ENCODE measurements around the gene PITPNM2. TPM values are rescaled to one million over a fixed set of nuclear protein-coding genes. Genes with fewer than 3 reads are reported as not detected.
A peak's percentile ranks its signal among the peaks of the same experiment; 100 is the strongest.

PITPNM2 gene
- total and polyA plus RNA-seq, 2 of the 8 experiments (the other 6 are each of a cell fraction or from before 2014, with no cell fraction given), result 0.59 to 3.4 TPM

DNA sequence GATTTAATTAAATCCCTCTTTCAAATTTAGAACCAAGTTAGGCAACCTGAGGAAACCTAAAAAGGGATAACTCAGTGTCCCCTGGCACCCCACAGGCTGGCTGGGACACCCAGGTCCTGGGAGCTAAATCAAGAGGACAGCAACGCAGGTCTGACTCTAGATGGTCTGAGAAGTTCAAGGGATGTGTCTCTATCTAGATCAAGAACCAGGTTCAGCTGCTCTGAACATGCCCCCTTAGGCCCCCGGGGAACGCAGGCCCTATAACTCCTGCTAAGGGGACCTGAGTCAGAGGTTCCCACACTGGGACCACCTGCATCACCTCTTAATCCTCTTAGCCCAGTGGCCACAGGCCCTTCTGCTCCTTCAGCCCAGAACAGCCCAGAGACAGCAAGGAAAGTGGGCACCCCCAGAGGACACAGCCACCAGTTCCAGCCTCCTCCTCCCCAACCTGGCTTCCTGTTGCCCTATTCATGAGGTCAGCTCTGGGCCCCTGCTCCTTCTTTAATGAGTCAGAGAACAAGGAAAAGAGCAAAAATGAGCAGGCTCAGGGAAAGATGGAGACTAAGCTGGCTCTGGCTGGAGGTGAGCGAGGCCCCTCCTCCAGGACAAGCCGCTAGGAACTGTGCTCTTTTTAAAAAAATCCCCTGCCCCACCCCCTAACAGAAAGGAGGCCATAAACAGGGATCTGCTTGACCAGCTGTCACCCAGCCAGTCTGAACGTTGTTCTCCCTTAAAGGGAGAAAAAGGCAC, 10.8 kb downstream of the PITPNM2 start:
- Histone ChIP-seq H3K79me1 (ENCODE audit: low read depth, low read length) (no peaks in the 10 kb centered on the region), H4K8ac (ENCODE audit: extremely low read depth, insufficient read depth, low read length) (no peak overlapping the region; the same call in 1 of the 2 replicates), H4K91ac (replicated peaks; ENCODE audit: insufficient read length, low read length) (no peak overlapping the region), H3K14ac (ENCODE audit: insufficient read length) (no peak overlapping the region), H4K20me1 (replicated peaks in 1 of 2; ENCODE audit: control insufficient read depth in 1 of 2, insufficient read depth in 2 of 2, low read length in 2 of 2) (no peaks in the 10 kb centered on the region), H3K4me3 (ENCODE audit: extremely low read depth in 1 of 4, insufficient read depth in 2 of 4, low read depth in 3 of 4, low read length in 4 of 4) (no peak overlapping the region), H2AK5ac (ENCODE audit: low read depth, low read length) (no peak overlapping the region), H2BK5ac (ENCODE audit: low read depth, low read length) (no peak overlapping the region), H3K9me3 (ENCODE audit: insufficient read depth in 2 of 2, low read depth in 1 of 2, low read length in 1 of 2) (no peaks in the 10 kb centered on the region), H3K4me2 (ENCODE audit: insufficient read depth in 1 of 2, low read depth in 2 of 2, low read length in 2 of 2) (no peak overlapping the region), H3K4ac (replicated peaks; ENCODE audit: insufficient read length, low read depth, low read length) (no peak overlapping the region), H3K56ac (replicated peaks; ENCODE audit: insufficient read length, low read depth, low read length) (no peak overlapping the region), H4K5ac (ENCODE audit: insufficient read length, low read depth, low read length) (no peak overlapping the region), H2BK12ac (ENCODE audit: low read depth, low read length) (no peak overlapping the region), H3K18ac (ENCODE audit: extremely low read depth, low read length) (no peak overlapping the region; the same call in 1 of the 2 replicates), H2AFZ (ENCODE audit: low read length) (0 out of 2 replicates have a peak overlapping the region, but pooled peaks have one; percentile 9), H3K27me3 (replicated peaks in 1 of 4; ENCODE audit: control insufficient read depth in 3 of 4, extremely low read depth in 1 of 4, insufficient read depth in 3 of 4, low read length in 3 of 4) (no peaks in the 10 kb centered on the region; a peak in 1 of 7 replicates), H2BK15ac (ENCODE audit: low read length) (no peak overlapping the region), H3K23me2 (ENCODE audit: low read depth, low read length) (no peaks in the 10 kb centered on the region), H2BK120ac (replicated peaks; ENCODE audit: low read depth, low read length) (no peak overlapping the region), H2BK20ac (ENCODE audit: low read length) (no peak overlapping the region), H3K27ac (ENCODE audit: low read depth, low read length) (no peak overlapping the region), H3K23ac (ENCODE audit: insufficient read length) (no peak overlapping the region), H3K36me3 (ENCODE audit: control insufficient read depth in 2 of 4, insufficient read depth in 4 of 4, low read length in 3 of 4) (no peaks in the 10 kb centered on the region), H3K9ac (replicated peaks in 1 of 4; ENCODE audit: extremely low read depth in 1 of 4, low read depth in 3 of 4, low read length in 3 of 4) (no peak overlapping the region), H3K79me2 (ENCODE audit: control insufficient read depth in 1 of 2, insufficient read depth in 2 of 2, low read length in 2 of 2) (no peaks in the 10 kb centered on the region), H3K4me1 (replicated peaks in 1 of 4; ENCODE audit: control insufficient read depth in 3 of 4, insufficient read depth in 4 of 4, low read length in 3 of 4) (peaks cover 1 to 6% (median 4%) of the 10 kb centered on the region in 4 experiments; a peak in 4 of 7 replicates)
- POLR2A ChIA-PET (ENCODE audit: partially characterized antibody), result interaction anchor here (3.0 kb wide), 1 partner anchor 11 kb away, joined by 11 read pairs; the partner anchor contains the start of gene PITPNM2
- DNase-seq (ENCODE audit: low read depth in 1 of 2, low spot score in 2 of 2), result no peak
- FAIRE-seq, result no peak
- CTCF ChIA-PET (ENCODE audit: partially characterized antibody), result interaction anchor here (0.8 to 2.1 kb wide), 4 partner anchors 13 to 98 kb away, joined by 3 to 8 read pairs (median 4); no protein-coding TSS in a partner anchor
- WGBS, 2 experiments (ENCODE audit: extremely low coverage in 1 of 2, insufficient coverage in 1 of 2, insufficient read length in 1 of 2, insufficient replicate concordance in 2 of 2, low coverage in 1 of 2, low lambda C conversion rate in 2 of 2, missing lambda C conversion rate in 1 of 2), result 74% methylated on average over 6 of the region's 6 CpGs; no CpG with 5 or more reads in 1 of the 2 experiments
- TF ChIP-seq CHD1 (IDR thresholded peaks at IDR 0.05; ENCODE audit: low read depth, low read length) (no peak), RNF2 (IDR thresholded peaks at IDR 0.05; ENCODE audit: borderline replicate concordance, low read depth, low read length, missing control alignments, poor library complexity, severe bottlenecking) (no peak), SUZ12 (IDR thresholded peaks at IDR 0.05; ENCODE audit: low read length) (no peak), CBX8 (IDR thresholded peaks at IDR 0.05; ENCODE audit: borderline replicate concordance, low read depth, low read length) (no peak), CBX5 (IDR thresholded peaks at IDR 0.05; ENCODE audit: low read depth, low read length) (no peak), SRF (IDR thresholded peaks at IDR 0.05; ENCODE audit: low read depth, low read length) (no peak), ATF3 (IDR thresholded peaks at IDR 0.05; ENCODE audit: insufficient read depth, low read depth, low read length) (no peak), CREB1 (IDR thresholded peaks at IDR 0.05) (no peak), RAD21 (IDR thresholded peaks at IDR 0.05 in 1 of 2, conservative IDR thresholded peaks at IDR 0.05 in 1 of 2; ENCODE audit: low read depth in 2 of 2, low read length in 2 of 2) (no peak), FOSL1 (IDR thresholded peaks at IDR 0.05; ENCODE audit: insufficient read depth, low read depth, low read length) (no peak)

All from H1 (cell line).